Hepatocyte (in vitro differentiated cells): ENCODE data around the gene HSCB. TPM values are rescaled to one million over a fixed set of nuclear protein-coding genes. Genes with fewer than 3 reads are reported as not detected.

Source experiments
- DNase-seq: peaks from one replicate; pipeline ENCODE4 v3.0.0-alpha.2; 2016; ENCODE audit warnings: low spot score
- H2AFZ ChIP-seq: fragments of 200-600 bp; sonication (generic); 2 replicates; pipeline ENCODE4 v1.6.0; 2016; ENCODE audit warnings: antibody characterized with exemption, mild to moderate bottlenecking
- H3K27ac ChIP-seq: fragments of 200-600 bp; sonication (generic); 2 replicates; pipeline ENCODE4 v1.5.1; 2016; ENCODE audit warnings: mild to moderate bottlenecking
- H3K27me3 ChIP-seq: fragments of 200-600 bp; sonication (generic); 2 replicates; pipeline ENCODE4 v1.6.1; 2016
- H3K36me3 ChIP-seq: fragments of 200-600 bp; sonication (generic); replicated peaks from 2 replicates; pipeline ENCODE4 v1.5.1; 2016; ENCODE audit warnings: low read depth; ENCODE audit not compliant: insufficient read depth
- H3K4me1 ChIP-seq: fragments of 200-600 bp; sonication (generic); 2 replicates; pipeline ENCODE4 v1.5.1; 2016; ENCODE audit warnings: mild to moderate bottlenecking, moderate library complexity; ENCODE audit not compliant: insufficient read depth
- H3K4me2 ChIP-seq: fragments of 200-600 bp; sonication (generic); 2 replicates; pipeline ENCODE4 v1.6.0; 2016
- H3K4me3 ChIP-seq: fragments of 200-600 bp; sonication (generic); 2 replicates; pipeline ENCODE4 v1.5.1; 2016; ENCODE audit warnings: mild to moderate bottlenecking
- H3K79me2 ChIP-seq: fragments of 200-600 bp; sonication (generic); 2 replicates; pipeline ENCODE4 v1.6.0; 2017; ENCODE audit warnings: mild to moderate bottlenecking
- H3K9me2 ChIP-seq: fragments of 200-600 bp; sonication (generic); replicated peaks from 2 replicates; pipeline ENCODE4 v1.6.0; 2017; ENCODE audit warnings: mild to moderate bottlenecking; ENCODE audit not compliant: insufficient read depth
- H3K9me3 ChIP-seq: fragments of 200-600 bp; sonication (generic); 2 replicates; pipeline ENCODE4 v1.5.1; 2016; ENCODE audit warnings: low read depth, mild to moderate bottlenecking
- H4K20me1 ChIP-seq: fragments of 200-600 bp; sonication (generic); 2 replicates; pipeline ENCODE4 v1.6.0; 2016; ENCODE audit warnings: mild to moderate bottlenecking; ENCODE audit not compliant: insufficient read depth, poor library complexity, severe bottlenecking
- EZH2 ChIP-seq: fragments of 200-600 bp; sonication (generic); IDR thresholded peaks from 2 replicates; pipeline ENCODE4 v1.6.1; 2016; ENCODE audit warnings: antibody characterized with exemption, mild to moderate bottlenecking, borderline replicate concordance
- EZH2phosphoT487 ChIP-seq: fragments of 200-600 bp; sonication (generic); IDR thresholded peaks from one replicate; pipeline ENCODE4 v1.6.1; 2018; ENCODE audit warnings: antibody characterized with exemption, mild to moderate bottlenecking, low read depth, moderate library complexity; ENCODE audit not compliant: unreplicated experiment, severe bottlenecking
- WGBS: methylation state at CpG from one replicate; pipeline ENCODE4 v1.1.6; 2016; ENCODE audit warnings: low lambda C conversion rate; ENCODE audit errors: missing lambda C conversion rate; 5-methylcytosine and 5-hydroxymethylcytosine counted together
- polyA plus RNA-seq: library from polyadenylated mRNA; unstranded; fragments of >200 nt; fragmentation: Nextera tagmentation; extraction: Ambion mirVana; gene quantifications from 2 replicates; pipeline ENCODE4 v1.2.1, GENCODE V29; 2016
- total RNA-seq: library from RNA; depleted of rRNA; stranded (reverse); fragments of >200 nt; gene quantifications from 2 replicates; pipeline ENCODE4 v1.2.3, GENCODE V29; 2014
- TF ChIP-seq, protein P1 (sequence below): fragments of 200-600 bp; sonication (generic); IDR thresholded peaks from 2 replicates; pipeline ENCODE4 v1.5.1; 2016; ENCODE audit warnings: antibody characterized with exemption, mild to moderate bottlenecking; ENCODE audit not compliant: poor library complexity

Gene HSCB
- total and polyA plus RNA-seq, 2 experiments from 2014 or later: 22.6 to 30.8 TPM

DNA sequence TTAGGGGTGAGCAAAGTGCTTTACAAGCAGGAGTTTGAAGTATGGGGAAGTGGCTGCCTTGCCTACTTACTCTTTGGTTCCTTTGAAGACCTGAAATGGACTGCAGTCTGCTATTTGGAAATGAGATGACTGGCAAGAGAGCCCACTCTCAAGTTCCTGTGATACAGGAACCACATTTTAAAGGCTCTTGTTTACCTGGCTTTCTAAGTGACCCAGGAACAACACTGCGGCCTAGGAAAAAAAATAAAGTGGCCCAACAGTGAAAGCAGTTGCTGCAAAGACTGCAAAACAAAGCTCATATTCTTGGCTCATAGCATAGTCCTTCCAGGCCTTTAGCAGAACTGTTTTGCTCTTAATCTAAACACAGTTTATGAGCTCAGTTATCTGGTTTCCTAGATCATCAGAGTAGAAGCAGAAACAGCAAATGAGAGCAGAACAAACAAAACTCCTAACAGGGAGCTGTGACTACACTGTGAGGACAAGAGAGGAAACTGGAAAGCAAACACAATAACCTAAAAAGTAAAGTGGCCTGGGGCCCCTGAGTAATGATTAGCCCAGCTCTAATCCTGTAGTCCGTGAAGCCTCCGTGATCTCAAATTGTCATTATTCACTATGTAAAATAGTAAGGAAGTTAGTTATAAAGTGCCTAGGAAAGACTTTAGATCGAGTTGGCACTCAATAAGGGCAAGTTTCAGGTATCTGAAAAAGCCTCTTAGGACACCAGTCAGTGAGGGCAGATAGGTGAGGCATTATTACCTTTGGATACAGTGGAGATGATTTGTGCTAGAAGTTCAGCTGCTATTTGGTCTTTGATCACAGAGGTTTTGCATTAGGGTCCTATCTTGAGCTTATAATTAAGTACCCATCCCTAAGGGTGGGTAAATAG lies 42.2 kb downstream of the HSCB start:
- Histone ChIP-seq H3K9me3 (no peaks in the 10 kb centered on the region), H3K9me2 (no peaks in the 10 kb centered on the region), H3K27me3 (no peaks in the 10 kb centered on the region), H2AFZ (no peak overlapping the region), H4K20me1 (peaks cover 20% of the 10 kb centered on the region), H3K4me2 (peak overlapping the region; percentile 64), H3K36me3 (no peaks in the 10 kb centered on the region), H3K27ac (peak overlapping the region; percentile 87), H3K4me3 (no peak overlapping the region), H3K4me1 (peaks cover 31% of the 10 kb centered on the region), H3K79me2 (peaks cover 68% of the 10 kb centered on the region)
- WGBS: 21% methylated on average over 4 of the region's 4 CpGs
- DNase-seq: peak; percentile 76
- TF ChIP-seq EZH2 (no peak), EZH2phosphoT487 (peak; percentile 92)

DNA sequence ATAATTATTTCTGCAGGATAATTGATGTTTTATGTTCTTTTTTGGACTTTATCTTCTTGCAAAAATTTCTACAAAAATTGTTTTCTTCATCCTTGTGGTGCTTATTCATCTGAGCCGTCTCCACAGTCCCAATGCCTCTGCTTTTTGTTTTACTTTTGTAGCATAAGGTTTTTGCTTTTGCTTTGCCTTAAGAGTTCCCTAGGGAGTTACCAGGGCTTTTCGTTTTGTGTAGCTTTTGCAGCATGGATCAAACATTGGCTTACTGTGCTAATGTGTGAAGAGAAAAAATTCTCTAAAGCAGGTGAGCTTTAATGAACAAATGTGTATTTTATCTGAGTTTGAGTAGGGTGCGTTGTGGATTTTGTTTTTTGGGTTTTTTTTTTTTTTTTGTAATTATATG lies 46.8 kb downstream of the HSCB start:
- DNase-seq: no peak
- Histone ChIP-seq H3K36me3 (no peaks in the 10 kb centered on the region), H3K4me1 (peaks cover 18% of the 10 kb centered on the region), H3K9me2 (no peaks in the 10 kb centered on the region), H3K27ac (no peak overlapping the region), H3K4me2 (no peak overlapping the region), H4K20me1 (peaks cover 3% of the 10 kb centered on the region), H3K9me3 (no peaks in the 10 kb centered on the region), H2AFZ (no peak overlapping the region), H3K79me2 (peaks cover 38% of the 10 kb centered on the region), H3K27me3 (no peaks in the 10 kb centered on the region), H3K4me3 (no peak overlapping the region)
- 89% methylated on average over 3 of the region's 3 CpGs for WGBS
- TF ChIP-seq EZH2phosphoT487 (no peak), EZH2 (no peak)
- TF ChIP-seq, protein P1, sequence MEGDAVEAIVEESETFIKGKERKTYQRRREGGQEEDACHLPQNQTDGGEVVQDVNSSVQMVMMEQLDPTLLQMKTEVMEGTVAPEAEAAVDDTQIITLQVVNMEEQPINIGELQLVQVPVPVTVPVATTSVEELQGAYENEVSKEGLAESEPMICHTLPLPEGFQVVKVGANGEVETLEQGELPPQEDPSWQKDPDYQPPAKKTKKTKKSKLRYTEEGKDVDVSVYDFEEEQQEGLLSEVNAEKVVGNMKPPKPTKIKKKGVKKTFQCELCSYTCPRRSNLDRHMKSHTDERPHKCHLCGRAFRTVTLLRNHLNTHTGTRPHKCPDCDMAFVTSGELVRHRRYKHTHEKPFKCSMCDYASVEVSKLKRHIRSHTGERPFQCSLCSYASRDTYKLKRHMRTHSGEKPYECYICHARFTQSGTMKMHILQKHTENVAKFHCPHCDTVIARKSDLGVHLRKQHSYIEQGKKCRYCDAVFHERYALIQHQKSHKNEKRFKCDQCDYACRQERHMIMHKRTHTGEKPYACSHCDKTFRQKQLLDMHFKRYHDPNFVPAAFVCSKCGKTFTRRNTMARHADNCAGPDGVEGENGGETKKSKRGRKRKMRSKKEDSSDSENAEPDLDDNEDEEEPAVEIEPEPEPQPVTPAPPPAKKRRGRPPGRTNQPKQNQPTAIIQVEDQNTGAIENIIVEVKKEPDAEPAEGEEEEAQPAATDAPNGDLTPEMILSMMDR: no peak

DNA sequence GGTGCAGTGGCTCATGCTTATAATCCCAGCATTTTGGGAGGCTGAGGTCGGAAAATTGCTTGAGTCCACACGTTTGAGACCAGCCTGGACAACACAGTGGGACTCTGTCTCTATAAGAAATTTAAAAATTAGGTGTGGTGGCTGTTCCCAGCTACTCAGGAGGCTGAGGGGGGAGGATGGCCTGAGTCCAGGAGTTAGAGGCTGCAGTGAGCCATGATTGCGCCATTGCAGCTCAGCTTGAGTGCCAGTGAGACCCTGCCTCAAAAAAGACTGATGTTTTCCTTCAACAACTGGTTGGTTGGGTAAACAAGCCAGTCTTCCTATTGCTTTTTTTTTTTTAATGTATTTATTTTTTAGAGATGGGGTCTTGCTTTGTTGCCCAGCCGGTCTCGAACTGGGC lies 49.3 kb downstream of the HSCB start:
- H3K9me3 ChIP-seq: no peaks in the 10 kb centered on the region
- no peak overlapping the region for H3K4me3 ChIP-seq
- H4K20me1 ChIP-seq: peaks cover 21% of the 10 kb centered on the region
- H3K27ac ChIP-seq: no peak overlapping the region
- H3K9me2 ChIP-seq: no peaks in the 10 kb centered on the region
- peaks cover 8% of the 10 kb centered on the region for H3K36me3 ChIP-seq
- no peak overlapping the region for H3K4me2 ChIP-seq
- 98% methylated on average over 5 of the region's 5 CpGs for WGBS
- peaks cover 4% of the 10 kb centered on the region for H3K4me1 ChIP-seq
- TF ChIP-seq, protein P1: no peak
- no peak for TF ChIP-seq EZH2
- no peak for TF ChIP-seq EZH2phosphoT487
- H3K79me2 ChIP-seq: peaks cover 34% of the 10 kb centered on the region
- no peak overlapping the region for H2AFZ ChIP-seq
- DNase-seq: no peak
- H3K27me3 ChIP-seq: no peaks in the 10 kb centered on the region

DNA sequence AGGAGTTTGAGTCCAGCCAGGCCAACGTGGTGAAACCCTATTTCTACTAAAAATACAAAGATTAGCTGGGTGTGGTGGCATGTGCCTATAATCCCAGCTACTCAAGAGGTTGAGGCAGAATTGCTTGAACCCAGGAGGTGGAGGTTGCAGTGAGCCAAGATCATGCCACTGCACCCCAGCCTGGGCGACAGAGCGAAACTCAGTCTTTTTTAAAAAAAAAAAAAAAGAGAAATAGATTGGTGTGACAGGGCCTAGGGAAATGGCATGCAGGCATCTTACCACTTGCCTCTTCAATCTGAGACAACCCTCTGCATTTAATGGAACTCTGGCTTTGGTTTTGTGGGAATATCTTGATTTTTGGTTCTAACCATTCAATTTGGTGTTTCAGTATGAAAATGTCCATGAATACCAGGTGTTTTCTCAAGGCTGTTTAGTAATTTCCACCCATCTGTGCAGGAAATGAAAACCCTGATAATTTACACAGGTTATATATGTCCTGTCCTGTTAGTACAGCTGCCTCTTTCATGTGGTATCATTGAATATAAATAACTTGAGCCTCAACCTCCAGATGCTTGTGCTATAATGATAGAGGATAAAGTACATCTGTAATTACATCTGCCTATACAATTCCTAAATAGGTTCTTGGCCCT lies 50.1 kb downstream of the HSCB start:
- Histone ChIP-seq H3K9me3 (no peaks in the 10 kb centered on the region), H3K79me2 (peaks cover 34% of the 10 kb centered on the region), H3K36me3 (peaks cover 8% of the 10 kb centered on the region), H4K20me1 (peaks cover 29% of the 10 kb centered on the region), H3K4me3 (no peak overlapping the region), H3K27me3 (no peaks in the 10 kb centered on the region), H2AFZ (no peak overlapping the region), H3K9me2 (no peaks in the 10 kb centered on the region), H3K27ac (no peak overlapping the region), H3K4me1 (peaks cover 8% of the 10 kb centered on the region), H3K4me2 (no peak overlapping the region)
- WGBS: 83% methylated on average over 3 of the region's 3 CpGs
- no peak for DNase-seq
- TF ChIP-seq, protein P1: no peak
- TF ChIP-seq EZH2 (no peak), EZH2phosphoT487 (no peak)
